Panc1 (cell line): ENCODE measurements around the gene RAB3D. TPM values are rescaled to one million over a fixed set of nuclear protein-coding genes. Genes with fewer than 3 reads are reported as not detected.

Source experiments
- ATAC-seq: fragments of 200-7000 bp; cut with Tn5 transposase; 2 replicates; pipeline ENCODE4 v1.9.1; 2020; ENCODE audit warnings: mild to moderate bottlenecking, moderate library complexity
- BruUV-seq: library from RNA; stranded (reverse); fragments of 400-500 nt; replicated peaks from 2 replicates; lab custom pipeline; 2021; lab: Mats Ljungman, UMichigan
- CTCF ChIA-PET: fragments of 300-600 bp; sonication (Branson Sonifier 250); formaldehyde crosslinking; loops from one replicate; lab custom pipeline; 2022; ENCODE audit warnings: antibody characterized with exemption; lab: Charles Lee
- POLR2A ChIA-PET: fragments of 300-600 bp; sonication (Branson Sonifier 250); formaldehyde crosslinking; loops from one replicate; lab custom pipeline; 2022; ENCODE audit warnings: antibody characterized with exemption; lab: Charles Lee
- DNase-seq: peaks from one replicate; pipeline ENCODE4 v3.0.0-alpha.2; 2010; ENCODE audit warnings: low read depth, low spot score
- H3K27ac ChIP-seq: 2 replicates; pipeline ENCODE4 v1.5.1; 2011; ENCODE audit warnings: mild to moderate bottlenecking, low read length, inconsistent platforms
- H3K27me3 ChIP-seq: fragments of 200-500 bp; sonication (Bioruptor generic); 2 replicates; pipeline ENCODE4 v1.6.0; 2014; ENCODE audit warnings: low read length, inconsistent platforms; ENCODE audit not compliant: control insufficient read depth, insufficient read depth
- H3K36me3 ChIP-seq: fragments of 200-500 bp; sonication (Bioruptor generic); 2 replicates; pipeline ENCODE4 v1.5.1; 2014; ENCODE audit warnings: inconsistent platforms, mild to moderate bottlenecking, low read length, moderate library complexity; ENCODE audit not compliant: control insufficient read depth, insufficient read depth
- H3K4me1 ChIP-seq: 2 replicates; pipeline ENCODE4 v1.5.1; 2011; ENCODE audit warnings: inconsistent platforms, mild to moderate bottlenecking, low read length, moderate library complexity; ENCODE audit not compliant: control insufficient read depth, insufficient read depth
- H3K4me3 ChIP-seq, 2 experiments: 2 replicates each; pipeline ENCODE4 v1.5.1; 2011 to 2012; ENCODE audit warnings: low read depth in 2 of 2, low read length in 2 of 2, mild to moderate bottlenecking in 2 of 2, inconsistent platforms in 1 of 2, moderate library complexity in 1 of 2
- H3K9me3 ChIP-seq: fragments of 200-500 bp; sonication (Bioruptor generic); 2 replicates; pipeline ENCODE4 v1.5.1; 2014; ENCODE audit warnings: low read depth, mild to moderate bottlenecking, inconsistent platforms, low read length, moderate library complexity; ENCODE audit not compliant: control insufficient read depth, insufficient read depth
- POLR2AphosphoS5 ChIP-seq: IDR thresholded peaks from 2 replicates; pipeline ENCODE4 v1.6.1; 2012; ENCODE audit warnings: mild to moderate bottlenecking, low read depth, low read length, moderate library complexity
- SIN3A ChIP-seq: IDR thresholded peaks from 2 replicates; pipeline ENCODE4 v1.6.1; 2012; ENCODE audit warnings: low read depth, mild to moderate bottlenecking, low read length, moderate library complexity, borderline replicate concordance; ENCODE audit not compliant: insufficient read depth
- TCF7L2 ChIP-seq: IDR thresholded peaks from 2 replicates; pipeline ENCODE4 v1.6.1; 2011; ENCODE audit warnings: mild to moderate bottlenecking, low read depth, low read length, inconsistent platforms
- in situ Hi-C: cut with HindIII; loops from 2 replicates; pipeline ENCODE4 v1.10.0; 2016; ENCODE audit warnings: low sequenced_read_pairs, low pct_unique_long_range_greater_than_20kb
- intact Hi-C: fragments of 100-400 bp; cut with micrococcal nuclease; formaldehyde crosslinking; loops from one replicate; pipeline ENCODE4 v1.10.0; 2022; ENCODE audit not compliant: unreplicated experiment
- total RNA-seq: library from RNA; stranded (reverse); gene quantifications from one replicate; pipeline ENCODE4 v1.2.1, GENCODE V29; 2021; ENCODE audit not compliant: unreplicated experiment
- TF ChIP-seq, protein P1 (sequence below): fragments of 450-650 bp; IDR thresholded peaks from 2 replicates; pipeline ENCODE4 v1.5.1; 2017; ENCODE audit warnings: mild to moderate bottlenecking
- TF ChIP-seq, protein P2 (sequence below), 2 experiments: IDR thresholded peaks; 2 replicates each; pipeline ENCODE4 v1.6.1; 2011 to 2012; ENCODE audit warnings: low read depth in 2 of 2, control low read depth in 1 of 2, low read length in 1 of 2, mild to moderate bottlenecking in 1 of 2, moderate library complexity in 1 of 2; ENCODE audit not compliant: insufficient read depth in 1 of 2

The RAB3D gene
- total RNA-seq, 1 experiment from 2014 or later: 46.6 TPM

DNA sequence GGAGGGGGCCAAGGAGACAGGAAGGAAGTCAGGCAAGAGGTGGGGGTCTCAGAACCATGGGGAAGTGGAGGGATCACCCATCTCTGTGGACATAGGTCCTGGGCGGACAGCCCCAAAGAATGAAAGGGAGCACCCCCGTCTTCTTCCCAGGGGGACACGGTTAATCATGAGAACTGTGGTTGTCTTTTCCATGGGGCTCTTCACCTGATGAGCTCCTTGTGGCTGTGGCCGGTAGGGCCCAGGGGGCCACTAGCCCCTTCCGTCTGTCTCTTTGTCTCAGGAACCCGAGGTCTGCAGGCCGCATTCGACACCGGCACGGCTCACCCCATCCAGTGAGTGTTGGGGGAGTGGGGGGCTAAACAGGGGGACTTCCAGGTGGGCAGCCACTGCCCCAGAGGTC, 24.4 kb upstream of the RAB3D start:
- ChIA-PET POLR2A (no interaction called here), CTCF (interaction anchor here (0.6 to 0.7 kb wide), 3 partner anchors 21 to 144 kb away, joined by 3 to 4 read pairs (median 4); no protein-coding TSS in a partner anchor)
- no peaks in the 10 kb centered on the region for H3K4me1 ChIP-seq
- ATAC-seq (no peak), DNase-seq (no peak)
- no peak overlapping the region for H3K27ac ChIP-seq
- BruUV-seq: no TSS peak
- TF ChIP-seq POLR2AphosphoS5: no peak
- no peak for TF ChIP-seq SIN3A
- TF ChIP-seq, protein P1, sequence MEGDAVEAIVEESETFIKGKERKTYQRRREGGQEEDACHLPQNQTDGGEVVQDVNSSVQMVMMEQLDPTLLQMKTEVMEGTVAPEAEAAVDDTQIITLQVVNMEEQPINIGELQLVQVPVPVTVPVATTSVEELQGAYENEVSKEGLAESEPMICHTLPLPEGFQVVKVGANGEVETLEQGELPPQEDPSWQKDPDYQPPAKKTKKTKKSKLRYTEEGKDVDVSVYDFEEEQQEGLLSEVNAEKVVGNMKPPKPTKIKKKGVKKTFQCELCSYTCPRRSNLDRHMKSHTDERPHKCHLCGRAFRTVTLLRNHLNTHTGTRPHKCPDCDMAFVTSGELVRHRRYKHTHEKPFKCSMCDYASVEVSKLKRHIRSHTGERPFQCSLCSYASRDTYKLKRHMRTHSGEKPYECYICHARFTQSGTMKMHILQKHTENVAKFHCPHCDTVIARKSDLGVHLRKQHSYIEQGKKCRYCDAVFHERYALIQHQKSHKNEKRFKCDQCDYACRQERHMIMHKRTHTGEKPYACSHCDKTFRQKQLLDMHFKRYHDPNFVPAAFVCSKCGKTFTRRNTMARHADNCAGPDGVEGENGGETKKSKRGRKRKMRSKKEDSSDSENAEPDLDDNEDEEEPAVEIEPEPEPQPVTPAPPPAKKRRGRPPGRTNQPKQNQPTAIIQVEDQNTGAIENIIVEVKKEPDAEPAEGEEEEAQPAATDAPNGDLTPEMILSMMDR: no peak
- no peak for TF ChIP-seq TCF7L2
- TF ChIP-seq, protein P2, sequence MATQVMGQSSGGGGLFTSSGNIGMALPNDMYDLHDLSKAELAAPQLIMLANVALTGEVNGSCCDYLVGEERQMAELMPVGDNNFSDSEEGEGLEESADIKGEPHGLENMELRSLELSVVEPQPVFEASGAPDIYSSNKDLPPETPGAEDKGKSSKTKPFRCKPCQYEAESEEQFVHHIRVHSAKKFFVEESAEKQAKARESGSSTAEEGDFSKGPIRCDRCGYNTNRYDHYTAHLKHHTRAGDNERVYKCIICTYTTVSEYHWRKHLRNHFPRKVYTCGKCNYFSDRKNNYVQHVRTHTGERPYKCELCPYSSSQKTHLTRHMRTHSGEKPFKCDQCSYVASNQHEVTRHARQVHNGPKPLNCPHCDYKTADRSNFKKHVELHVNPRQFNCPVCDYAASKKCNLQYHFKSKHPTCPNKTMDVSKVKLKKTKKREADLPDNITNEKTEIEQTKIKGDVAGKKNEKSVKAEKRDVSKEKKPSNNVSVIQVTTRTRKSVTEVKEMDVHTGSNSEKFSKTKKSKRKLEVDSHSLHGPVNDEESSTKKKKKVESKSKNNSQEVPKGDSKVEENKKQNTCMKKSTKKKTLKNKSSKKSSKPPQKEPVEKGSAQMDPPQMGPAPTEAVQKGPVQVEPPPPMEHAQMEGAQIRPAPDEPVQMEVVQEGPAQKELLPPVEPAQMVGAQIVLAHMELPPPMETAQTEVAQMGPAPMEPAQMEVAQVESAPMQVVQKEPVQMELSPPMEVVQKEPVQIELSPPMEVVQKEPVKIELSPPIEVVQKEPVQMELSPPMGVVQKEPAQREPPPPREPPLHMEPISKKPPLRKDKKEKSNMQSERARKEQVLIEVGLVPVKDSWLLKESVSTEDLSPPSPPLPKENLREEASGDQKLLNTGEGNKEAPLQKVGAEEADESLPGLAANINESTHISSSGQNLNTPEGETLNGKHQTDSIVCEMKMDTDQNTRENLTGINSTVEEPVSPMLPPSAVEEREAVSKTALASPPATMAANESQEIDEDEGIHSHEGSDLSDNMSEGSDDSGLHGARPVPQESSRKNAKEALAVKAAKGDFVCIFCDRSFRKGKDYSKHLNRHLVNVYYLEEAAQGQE (IDR thresholded peaks at IDR 0.05; ENCODE audit: insufficient read depth in 1 of 2, low read depth in 2 of 2, low read length in 1 of 2): no peak
- H3K36me3 ChIP-seq: no peaks in the 10 kb centered on the region
- no peaks in the 10 kb centered on the region for H3K27me3 ChIP-seq
- H3K9me3 ChIP-seq: no peaks in the 10 kb centered on the region
- H3K4me3 ChIP-seq: no peak overlapping the region
- intact Hi-C loops (no loop called here), in situ Hi-C loops (no loop called here)

DNA sequence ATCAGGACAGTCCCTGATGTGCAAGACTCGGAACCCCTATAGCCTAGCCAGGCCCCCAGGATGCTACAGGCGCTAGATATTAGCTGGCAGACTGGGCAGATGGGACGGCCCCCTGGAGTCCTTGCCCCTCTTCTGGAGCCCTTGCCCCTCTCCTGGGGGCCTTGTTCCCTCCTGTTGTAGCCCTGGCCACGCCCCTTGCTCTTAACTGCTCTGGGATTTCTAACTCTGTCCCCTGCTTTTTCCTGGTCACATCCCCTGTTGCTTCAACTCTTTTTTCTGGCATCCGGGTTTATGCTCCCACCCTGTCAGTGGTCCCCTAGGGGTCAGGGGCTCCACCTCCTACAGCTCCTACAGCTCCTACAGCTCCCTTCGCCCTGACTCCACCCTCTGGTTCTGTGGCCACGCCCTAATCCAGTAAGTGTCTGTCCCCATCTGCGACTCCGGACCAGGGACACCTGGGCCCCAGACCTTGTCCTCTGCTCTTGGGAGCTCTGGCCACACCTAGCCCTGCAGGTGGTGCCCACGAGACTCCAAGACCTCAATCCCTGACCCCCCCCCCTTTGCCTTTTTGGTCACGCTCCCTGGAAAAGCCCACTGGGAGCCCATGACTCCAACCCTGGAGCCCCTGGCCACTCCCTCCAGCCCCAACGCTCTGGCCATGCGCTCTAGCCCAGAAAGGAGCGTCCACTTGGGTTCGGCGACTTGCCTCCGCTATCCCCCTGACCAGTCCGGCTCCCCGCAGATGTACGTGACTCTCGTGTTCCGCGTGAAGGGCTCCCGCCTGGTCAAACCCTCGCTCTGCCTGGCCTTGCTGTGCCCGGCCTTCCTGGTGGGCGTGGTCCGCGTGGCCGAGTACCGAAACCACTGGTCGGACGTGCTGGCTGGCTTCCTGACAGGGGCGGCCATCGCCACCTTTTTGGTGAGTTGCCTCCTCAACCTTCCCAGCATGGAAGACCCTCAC, 22.6 kb upstream of the RAB3D start:
- no peak overlapping the region for H3K4me3 ChIP-seq
- no peak overlapping the region for H3K27ac ChIP-seq
- no TSS peak for BruUV-seq
- H3K9me3 ChIP-seq: no peaks in the 10 kb centered on the region
- no peak for DNase-seq
- 0 out of 2 replicates have a peak, but pooled peaks have one; percentile 23 for ATAC-seq
- CTCF ChIA-PET: no interaction called here
- in situ Hi-C loops: no loop called here
- intact Hi-C loops: no loop called here
- no peaks in the 10 kb centered on the region for H3K4me1 ChIP-seq
- POLR2A ChIA-PET: no interaction called here
- no peaks in the 10 kb centered on the region for H3K36me3 ChIP-seq
- no peak for TF ChIP-seq TCF7L2
- no peaks in the 10 kb centered on the region for H3K27me3 ChIP-seq
